ENCODE data around the gene DLG2.

GRCh38 chr11:83982825-83983224, 1644.3 kb downstream of the DLG2 start:
- TF ChIP-seq EZH2 (IDR thresholded peaks at IDR 0.05; ENCODE audit: insufficient read depth, low read length) (no peak), CTCF (IDR thresholded peaks at IDR 0.05; ENCODE audit: insufficient read depth, low read depth, low read length) (no peak)
